Fibroblast of mammary gland (primary cell): ENCODE data around the gene DTNB.

ENCODE experiments used
- DNase-seq: peaks from one replicate; pipeline ENCODE4 v3.0.0-alpha.2; 2010; ENCODE audit warnings: low read depth
- H3K4me3 ChIP-seq: 2 replicates; pipeline ENCODE4 v1.5.1; 2011; ENCODE audit warnings: low read depth, mild to moderate bottlenecking, low read length, moderate library complexity; ENCODE audit not compliant: control insufficient read depth
- CTCF ChIP-seq: conservative IDR thresholded peaks from 2 replicates; pipeline ENCODE4 v1.5.1; 2011; ENCODE audit warnings: low read depth, low read length, inconsistent platforms; ENCODE audit not compliant: control insufficient read depth, insufficient read depth

DTNB gene

GRCh38 chr2:25588576-25588975 lies 84.8 kb downstream of the DTNB start:
- TF ChIP-seq CTCF, result no peak
- DNase-seq, result no peak
- no peak overlapping the region for H3K4me3 ChIP-seq

- TF ChIP-seq CTCF, result no peak
- peak; percentile 37 for DNase-seq
- no peak overlapping the region for H3K4me3 ChIP-seq
Observed at GRCh38 chr2:25587361-25587760, 86.0 kb downstream of the DTNB start.

- H3K4me3 ChIP-seq, result no peak overlapping the region
- no peak for TF ChIP-seq CTCF
- DNase-seq, result peak; percentile 9
Observed at GRCh38 chr2:25586726-25587144, 86.6 kb downstream of the DTNB start.

- no peak overlapping the region for H3K4me3 ChIP-seq
- no peak for DNase-seq
- TF ChIP-seq CTCF, result no peak
Observed at GRCh38 chr2:25585189-25585588, 88.2 kb downstream of the DTNB start.

GRCh38 chr2:25582077-25582830 lies 91.1 kb downstream of the DTNB start:
- no peak for DNase-seq
- H3K4me3 ChIP-seq, result no peak overlapping the region
- TF ChIP-seq CTCF, result no peak

- DNase-seq, result no peak
- no peak for TF ChIP-seq CTCF
Observed at GRCh38 chr2:25576596-25576995, 96.8 kb downstream of the DTNB start.

GRCh38 chr2:25572638-25573037 lies 100.7 kb downstream of the DTNB start:
- no peak overlapping the region for H3K4me3 ChIP-seq
- no peak for TF ChIP-seq CTCF
- peak; percentile 25 for DNase-seq

More at GRCh38 chr2:25576596-25576995, 96.8 kb downstream of the DTNB start:
- H3K4me3 ChIP-seq, result no peak overlapping the region
